Esophagus squamous epithelium (tissue), 5 donors: ENCODE data around the gene MUC5AC. TPM values are rescaled to one million over a fixed set of nuclear protein-coding genes. Genes with fewer than 3 reads are reported as not detected.

Experiments
- DNase-seq: peaks from one replicate; lab custom pipeline; 2025; lab: John Stamatoyannopoulos, UW
- H3K27ac ChIP-seq, 4 donors: fragments of 200-600 bp; sonication (generic); one replicate each; pipeline ENCODE4 v1.5.1; 2016 to 2019; ENCODE audit warnings: mild to moderate bottlenecking in 1 of 4
- H3K27me3 ChIP-seq, 4 donors: fragments of 200-600 bp; sonication (generic); 1 replicate in 3 of 4; 2 replicates in 1 of 4; pipeline versions ENCODE4 v1.5.1 to v1.6.0; 2017 to 2021; ENCODE audit warnings: antibody characterized with exemption in 1 of 4
- H3K36me3 ChIP-seq, 3 donors: fragments of 200-600 bp; sonication (generic); one replicate each; pipeline ENCODE4 v1.5.1; 2016 to 2019
- H3K4me1 ChIP-seq, 3 donors: fragments of 200-600 bp; sonication (generic); one replicate each; pipeline ENCODE4 v1.5.1; 2017 to 2019
- H3K4me3 ChIP-seq, 4 donors: fragments of 200-600 bp; sonication (generic); 1 replicate in 3 of 4; 2 replicates in 1 of 4; pipeline ENCODE4 v1.5.1; 2016 to 2019; ENCODE audit warnings: mild to moderate bottlenecking in 2 of 4, moderate library complexity in 1 of 4
- H3K9me3 ChIP-seq, 3 donors: fragments of 200-600 bp; sonication (generic); one replicate each; pipeline ENCODE4 v1.5.1; 2016 to 2019
- POLR2A ChIP-seq, 4 donors: fragments of 450-650 bp; IDR thresholded peaks; one replicate each; pipeline ENCODE4 v1.6.1; 2017; ENCODE audit warnings: antibody characterized with exemption in 4 of 4, mild to moderate bottlenecking in 4 of 4, moderate library complexity in 3 of 4
- WGBS, 2 donors: methylation state at CpG; one replicate each; pipeline ENCODE4 v1.1.5; 2018; 5-methylcytosine and 5-hydroxymethylcytosine counted together
- intact Hi-C: fragments of 100-400 bp; cut with DNase I; formaldehyde crosslinking; loops from one replicate; pipeline ENCODE4 v1.15.0; 2022
- total RNA-seq, 4 donors: library from RNA; depleted of rRNA; stranded (reverse); fragments of >200 nt; gene quantifications; one replicate each; pipeline ENCODE4 v1.1.0, GENCODE V29; 2016
- TF ChIP-seq, protein P1 (sequence below), 6 experiments: fragments of 450-650 bp in 4 of 6; fragments of 200-600 bp in 2 of 6; sonication (generic) in 2 of 6; IDR thresholded peaks; one replicate each; pipeline ENCODE4 v1.5.1; 2016 to 2019; ENCODE audit warnings: antibody characterized with exemption in 6 of 6, mild to moderate bottlenecking in 4 of 6, moderate library complexity in 4 of 6
- donor health status: DM: yes; HTN: yes; CAD: no.

The MUC5AC gene
- total RNA-seq, 4 donors from 2014 or later: under 0.01 to 1.5 TPM; not detected in 2

DNA sequence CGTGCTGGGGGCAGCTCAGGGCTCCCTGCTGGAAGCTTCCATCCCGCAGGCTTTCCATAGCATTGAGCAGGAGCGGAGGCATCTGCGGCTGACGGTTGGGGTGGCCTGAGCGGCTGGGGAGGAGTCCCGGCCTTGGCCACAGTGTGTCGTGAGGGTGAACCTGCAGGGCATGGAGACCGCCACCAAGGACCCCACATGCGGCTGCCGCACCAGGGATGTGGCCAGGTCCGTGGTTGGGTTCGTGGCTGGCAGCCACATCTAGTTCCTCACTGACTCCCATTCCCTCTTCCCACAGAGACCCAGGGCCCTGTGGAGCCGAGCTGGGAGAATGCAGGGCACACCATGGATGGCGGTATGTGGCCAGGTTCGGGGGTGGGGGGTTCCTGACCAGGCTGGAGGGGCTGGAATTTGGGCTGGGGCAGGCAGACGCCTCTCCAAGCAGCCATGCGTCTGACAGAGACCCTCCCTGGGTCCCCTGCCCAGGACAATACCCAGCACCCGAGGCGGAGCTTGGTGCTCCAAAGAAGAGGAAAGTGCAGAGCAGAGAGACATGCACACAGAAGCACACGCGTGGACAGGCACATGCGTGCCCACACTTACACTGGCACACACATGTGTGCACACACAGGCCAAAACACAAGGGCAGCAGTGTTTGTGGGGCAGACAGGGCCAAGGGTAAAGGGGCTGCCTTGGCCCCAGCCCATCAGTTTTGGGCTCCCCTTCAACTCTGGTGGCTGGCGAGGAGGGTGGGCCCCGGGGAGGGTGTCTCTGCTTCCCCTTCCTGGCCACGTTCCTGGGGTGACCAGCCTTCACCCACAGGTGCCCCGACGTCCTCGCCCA, 67.9 kb downstream of the MUC5AC start:
- intact Hi-C loops: no loop called here
- peaks cover 0 to 19% (median 0%) of the 10 kb centered on the region in 3 donors for H3K4me1 ChIP-seq
- peak overlapping the region in 1 of 4 donors; percentile 14 for H3K4me3 ChIP-seq
- peak overlapping the region in 1 of 4 donors; percentile 29 for H3K27ac ChIP-seq
- H3K9me3 ChIP-seq: no peaks in the 10 kb centered on the region
- TF ChIP-seq POLR2A (IDR thresholded peaks at IDR 0.05): no peak
- TF ChIP-seq, protein P1, sequence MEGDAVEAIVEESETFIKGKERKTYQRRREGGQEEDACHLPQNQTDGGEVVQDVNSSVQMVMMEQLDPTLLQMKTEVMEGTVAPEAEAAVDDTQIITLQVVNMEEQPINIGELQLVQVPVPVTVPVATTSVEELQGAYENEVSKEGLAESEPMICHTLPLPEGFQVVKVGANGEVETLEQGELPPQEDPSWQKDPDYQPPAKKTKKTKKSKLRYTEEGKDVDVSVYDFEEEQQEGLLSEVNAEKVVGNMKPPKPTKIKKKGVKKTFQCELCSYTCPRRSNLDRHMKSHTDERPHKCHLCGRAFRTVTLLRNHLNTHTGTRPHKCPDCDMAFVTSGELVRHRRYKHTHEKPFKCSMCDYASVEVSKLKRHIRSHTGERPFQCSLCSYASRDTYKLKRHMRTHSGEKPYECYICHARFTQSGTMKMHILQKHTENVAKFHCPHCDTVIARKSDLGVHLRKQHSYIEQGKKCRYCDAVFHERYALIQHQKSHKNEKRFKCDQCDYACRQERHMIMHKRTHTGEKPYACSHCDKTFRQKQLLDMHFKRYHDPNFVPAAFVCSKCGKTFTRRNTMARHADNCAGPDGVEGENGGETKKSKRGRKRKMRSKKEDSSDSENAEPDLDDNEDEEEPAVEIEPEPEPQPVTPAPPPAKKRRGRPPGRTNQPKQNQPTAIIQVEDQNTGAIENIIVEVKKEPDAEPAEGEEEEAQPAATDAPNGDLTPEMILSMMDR (IDR thresholded peaks at IDR 0.05): no peak
- H3K36me3 ChIP-seq: no peaks in the 10 kb centered on the region
- no peak for DNase-seq
- WGBS, 2 donors: 60% methylated on average over 3 of the region's 29 CpGs; no CpG with 5 or more reads in 1 of the 2 donors
- peaks cover 0 to 100% (median 2%) of the 10 kb centered on the region in 4 donors for H3K27me3 ChIP-seq

DNA sequence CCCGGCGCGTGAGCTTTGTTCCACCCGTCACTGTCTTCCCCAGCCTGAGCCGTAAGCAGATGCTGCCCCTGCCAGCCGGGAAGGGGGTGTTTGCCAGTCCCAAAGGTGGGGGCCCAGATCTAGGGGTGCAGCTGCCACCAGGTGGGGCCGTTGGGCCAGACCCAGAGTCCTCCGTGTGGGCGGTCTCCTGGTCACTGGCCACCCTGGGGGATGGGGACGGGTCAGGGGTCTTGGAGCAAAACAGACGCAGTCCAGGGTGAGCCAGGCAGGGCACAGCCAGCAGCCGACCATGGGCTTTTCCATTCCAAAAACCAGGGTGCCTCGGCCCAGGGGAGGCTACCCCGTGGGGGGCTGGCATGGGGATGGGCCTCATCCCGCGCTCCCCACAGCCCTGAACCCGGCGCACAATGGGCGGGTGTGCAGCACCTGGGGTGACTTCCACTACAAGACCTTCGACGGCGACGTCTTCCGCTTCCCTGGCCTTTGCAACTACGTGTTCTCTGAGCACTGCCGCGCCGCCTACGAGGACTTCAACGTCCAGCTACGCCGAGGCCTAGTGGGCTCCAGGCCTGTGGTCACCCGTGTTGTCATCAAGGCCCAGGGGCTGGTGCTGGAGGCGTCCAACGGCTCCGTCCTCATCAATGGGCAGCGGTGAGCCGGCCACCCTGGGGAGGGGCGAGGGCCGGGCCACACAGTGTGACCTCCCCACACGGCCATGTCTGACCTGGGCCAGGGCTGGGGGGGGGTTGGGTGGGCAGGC, 68.7 kb downstream of the MUC5AC start:
- Histone ChIP-seq H3K9me3 (no peaks in the 10 kb centered on the region), H3K36me3 (no peaks in the 10 kb centered on the region), H3K4me1 (peaks cover 0 to 19% (median 0%) of the 10 kb centered on the region in 3 donors), H3K27me3 (peaks cover 0 to 100% (median 2%) of the 10 kb centered on the region in 4 donors), H3K4me3 (peak overlapping the region in 1 of 4 donors; percentile 14), H3K27ac (no peak overlapping the region)
- WGBS, 2 donors: 84 to 96% methylated on average over 5 to 14 of the region's 41 CpGs
- TF ChIP-seq POLR2A (IDR thresholded peaks at IDR 0.05): no peak
- TF ChIP-seq, protein P1 (IDR thresholded peaks at IDR 0.05): no peak
- DNase-seq: no peak
- intact Hi-C loops: no loop called here

DNA sequence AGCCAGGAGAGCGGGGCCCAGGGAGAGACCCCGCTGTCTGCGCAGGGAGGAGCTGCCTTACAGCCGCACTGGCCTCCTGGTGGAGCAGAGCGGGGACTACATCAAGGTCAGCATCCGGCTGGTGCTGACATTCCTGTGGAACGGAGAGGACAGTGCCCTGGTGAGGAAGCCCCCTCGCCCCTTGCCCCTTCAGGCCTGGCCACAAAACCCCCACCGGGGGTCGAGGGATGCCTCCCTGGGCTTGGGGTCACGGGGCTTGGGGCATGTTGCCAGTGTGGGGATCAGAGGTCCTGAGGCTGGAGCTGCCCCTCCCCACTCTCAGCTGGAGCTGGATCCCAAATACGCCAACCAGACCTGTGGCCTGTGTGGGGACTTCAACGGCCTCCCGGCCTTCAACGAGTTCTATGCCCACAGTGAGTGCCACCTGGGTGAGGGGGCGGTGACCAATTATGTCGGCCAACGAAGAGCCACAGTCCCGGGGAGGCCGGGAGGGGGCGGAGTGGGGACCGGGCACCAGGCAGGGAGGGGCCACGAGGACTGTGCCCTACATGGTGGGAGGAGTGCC, 69.3 kb downstream of the MUC5AC start:
- Histone ChIP-seq H3K9me3 (no peaks in the 10 kb centered on the region), H3K27me3 (peaks cover 0 to 100% (median 2%) of the 10 kb centered on the region in 4 donors), H3K4me1 (peaks cover 0 to 19% (median 0%) of the 10 kb centered on the region in 3 donors), H3K4me3 (no peak overlapping the region), H3K36me3 (no peaks in the 10 kb centered on the region), H3K27ac (no peak overlapping the region)
- no peak for TF ChIP-seq POLR2A (IDR thresholded peaks at IDR 0.05)
- TF ChIP-seq, protein P1 (IDR thresholded peaks at IDR 0.05): peak in 1 of 6 experiments; percentile 8
- 76% methylated on average over 7 of the region's 23 CpGs; no CpG with 5 or more reads in 1 of the 2 donors for WGBS, 2 donors
- intact Hi-C loops: no loop called here
- no peak for DNase-seq

DNA sequence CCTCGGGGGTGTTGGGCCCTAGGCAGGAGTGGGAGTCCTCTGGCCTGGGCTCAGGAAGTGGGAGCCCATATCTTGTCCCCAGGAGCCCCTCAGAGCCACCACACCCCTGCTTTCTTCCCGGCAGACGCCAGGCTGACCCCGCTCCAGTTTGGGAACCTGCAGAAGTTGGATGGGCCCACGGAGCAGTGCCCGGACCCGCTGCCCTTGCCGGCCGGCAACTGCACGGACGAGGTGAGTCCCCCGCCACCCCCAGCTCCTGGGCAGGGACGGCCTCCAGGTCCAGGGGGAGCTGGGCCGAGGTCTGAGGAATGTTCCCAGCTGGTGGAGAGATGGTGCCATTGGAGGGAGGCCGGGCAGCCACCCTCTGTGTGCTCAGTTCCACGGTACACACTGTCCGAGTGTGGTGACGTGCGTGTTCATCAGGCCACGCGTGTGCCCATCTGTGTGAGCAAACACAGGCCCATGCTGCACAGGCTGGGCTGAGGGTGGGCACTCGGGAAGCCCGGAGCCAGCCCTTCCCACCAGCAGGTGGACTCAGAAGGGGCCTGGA, 69.9 kb downstream of the MUC5AC start:
- peaks cover 0 to 21% (median 0%) of the 10 kb centered on the region in 3 donors for H3K4me1 ChIP-seq
- H3K9me3 ChIP-seq: no peaks in the 10 kb centered on the region
- WGBS, 2 donors: 80% methylated on average over 1 of the region's 23 CpGs; no CpG with 5 or more reads in 1 of the 2 donors
- TF ChIP-seq POLR2A (IDR thresholded peaks at IDR 0.05): no peak
- TF ChIP-seq, protein P1 (IDR thresholded peaks at IDR 0.05): no peak
- no peaks in the 10 kb centered on the region for H3K36me3 ChIP-seq
- H3K4me3 ChIP-seq: no peak overlapping the region
- H3K27ac ChIP-seq: no peak overlapping the region
- DNase-seq: no peak
- intact Hi-C loops: no loop called here
- peaks cover 0 to 100% (median 2%) of the 10 kb centered on the region in 4 donors for H3K27me3 ChIP-seq
